T follicular helper cell (primary cell): ENCODE results near the gene ACR.
A peak's percentile ranks its signal among the peaks of the same experiment; 100 is the strongest.

Experiments
- DNase-seq: peaks from one replicate; pipeline ENCODE4 v3.0.0-alpha.2; 2020; ENCODE audit warnings: low read depth
- total RNA-seq, 2 experiments: gene quantifications; one replicate each; lab custom pipeline; 2026; lab: John Stamatoyannopoulos, UW

The ACR gene
- total RNA-seq: 0 reads per million in 2 experiments

DNA sequence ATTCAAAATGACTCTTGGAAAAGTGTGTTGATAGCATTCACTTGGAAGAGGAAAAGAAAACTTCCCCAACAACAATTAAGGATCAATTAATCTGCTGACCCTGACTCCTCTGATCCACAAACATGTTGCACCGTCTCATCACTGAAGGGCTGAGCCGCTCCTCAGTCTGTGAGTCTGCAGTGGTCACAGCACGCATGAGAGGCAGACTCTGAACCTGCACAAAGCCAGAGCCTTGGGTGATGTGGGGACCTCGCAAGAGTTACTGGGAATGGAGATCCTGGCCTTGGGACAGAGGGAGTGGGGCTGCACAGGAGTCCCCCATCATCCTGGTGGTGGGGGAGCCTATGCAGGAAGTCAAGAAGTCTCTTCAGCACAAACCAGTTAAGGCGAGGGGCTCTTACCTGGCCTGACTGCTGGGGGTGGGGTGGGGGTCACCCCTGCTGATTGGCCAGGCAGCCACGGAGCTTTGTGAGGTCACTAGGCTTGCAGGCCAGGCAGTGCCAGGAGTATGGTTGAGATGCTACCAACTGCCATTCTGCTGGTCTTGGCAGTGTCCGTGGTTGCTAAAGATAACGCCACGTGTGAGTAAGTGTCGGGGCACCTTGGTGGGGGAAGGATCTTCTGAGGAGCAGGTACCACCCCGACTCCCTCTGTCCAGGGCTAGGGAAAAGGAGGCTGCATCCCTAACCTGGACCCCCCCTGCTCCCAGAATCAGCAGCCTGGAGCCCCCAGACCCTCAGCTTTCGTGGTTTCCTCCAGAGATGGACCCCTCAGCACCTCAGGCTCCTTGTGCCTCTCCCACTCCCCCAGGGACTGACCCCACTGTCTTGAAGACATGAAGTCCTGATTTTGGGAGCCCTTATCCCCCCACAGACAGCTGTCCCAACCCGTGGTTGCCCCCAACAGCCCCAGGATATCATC, at the start of gene ACR:
Gene ACR (plus strand): TSS at position 477 of the 921 bp plus-strand sequence. CDS start 32 bp downstream, at position 509.
- no peak for DNase-seq

DNA sequence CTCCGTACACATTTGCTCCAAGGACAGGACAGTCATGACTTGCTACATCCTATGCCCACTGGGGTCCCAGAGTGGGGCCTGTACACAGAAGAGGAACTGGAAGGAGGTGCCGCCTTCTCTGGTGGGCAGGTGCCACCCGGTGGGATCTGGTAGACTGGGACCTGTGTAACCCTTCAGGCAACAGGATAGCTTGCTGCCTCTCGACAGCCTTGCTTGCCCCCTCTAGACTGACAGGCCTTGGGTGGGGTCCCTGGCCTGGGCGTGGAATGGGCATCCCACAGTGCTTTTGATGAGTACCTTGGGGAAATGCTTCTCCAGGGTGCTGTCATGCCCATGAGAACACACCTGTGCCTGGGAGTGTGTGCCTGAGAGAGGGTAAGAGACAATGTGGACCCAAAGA, 49.6 kb upstream of the ACR start:
- DNase-seq: no peak

- DNase-seq: peak; percentile 19
Measured at GRCh38 chr22:50691521-50691920, 46.5 kb upstream of the ACR start.

DNA sequence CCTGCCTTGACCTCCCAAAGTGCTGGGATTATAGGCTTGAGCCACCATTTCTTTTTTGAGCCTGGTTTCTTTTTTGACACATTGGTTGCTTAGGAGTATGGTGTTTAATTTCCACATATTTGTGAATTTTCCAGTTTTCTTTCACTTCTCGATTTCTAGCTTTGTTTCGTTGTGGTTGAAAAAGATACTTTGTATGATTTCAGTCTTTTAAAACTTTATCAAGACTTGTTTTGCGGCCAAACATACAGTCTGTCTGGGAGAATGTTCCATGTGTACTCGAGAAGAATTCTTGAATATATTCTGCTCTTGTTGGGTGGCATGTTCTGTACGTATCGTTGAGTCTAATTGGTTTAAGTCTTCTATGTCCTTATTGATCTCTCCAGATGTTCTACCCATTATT, 44.5 kb upstream of the ACR start:
- DNase-seq: no peak

- DNase-seq: no peak
Measured at GRCh38 chr22:50694099-50694605, 43.9 kb upstream of the ACR start.

DNA sequence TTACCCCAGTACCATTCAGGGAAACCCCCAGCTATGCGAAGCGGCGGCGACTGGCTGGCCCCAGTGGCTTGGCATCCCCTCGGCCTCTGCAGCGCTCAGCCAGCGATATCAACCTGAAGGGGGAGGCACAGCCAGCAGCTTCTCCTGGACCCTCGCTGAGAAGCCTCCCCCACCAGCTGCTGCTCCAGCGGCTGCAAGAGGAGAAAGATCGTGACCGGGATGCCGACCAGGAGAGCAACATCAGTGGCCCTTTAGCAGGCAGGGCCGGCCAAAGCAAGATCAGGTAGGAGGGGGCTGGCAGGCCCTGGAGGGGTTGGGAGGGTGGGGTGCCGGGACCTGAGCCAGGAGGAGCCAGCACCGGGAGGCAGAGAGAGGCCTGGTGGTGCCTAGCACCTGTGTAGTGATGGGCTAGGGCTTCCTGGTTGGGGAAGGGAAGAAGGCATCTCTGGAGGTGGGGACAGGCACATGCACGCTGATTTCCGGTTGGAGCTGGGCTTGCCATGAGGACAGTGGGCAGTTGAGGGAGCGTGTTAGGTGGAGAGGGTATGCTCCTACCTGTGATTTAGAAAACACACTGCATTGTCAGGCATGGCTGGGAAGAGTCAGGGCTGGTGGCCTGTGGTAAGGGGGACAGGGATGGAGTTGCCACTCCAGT, 43.1 kb upstream of the ACR start:
- DNase-seq: no peak

- DNase-seq: no peak
Measured at GRCh38 chr22:50695421-50696250, 42.4 kb upstream of the ACR start.

- DNase-seq: no peak
Measured at GRCh38 chr22:50696251-50696798, 41.7 kb upstream of the ACR start.

DNA sequence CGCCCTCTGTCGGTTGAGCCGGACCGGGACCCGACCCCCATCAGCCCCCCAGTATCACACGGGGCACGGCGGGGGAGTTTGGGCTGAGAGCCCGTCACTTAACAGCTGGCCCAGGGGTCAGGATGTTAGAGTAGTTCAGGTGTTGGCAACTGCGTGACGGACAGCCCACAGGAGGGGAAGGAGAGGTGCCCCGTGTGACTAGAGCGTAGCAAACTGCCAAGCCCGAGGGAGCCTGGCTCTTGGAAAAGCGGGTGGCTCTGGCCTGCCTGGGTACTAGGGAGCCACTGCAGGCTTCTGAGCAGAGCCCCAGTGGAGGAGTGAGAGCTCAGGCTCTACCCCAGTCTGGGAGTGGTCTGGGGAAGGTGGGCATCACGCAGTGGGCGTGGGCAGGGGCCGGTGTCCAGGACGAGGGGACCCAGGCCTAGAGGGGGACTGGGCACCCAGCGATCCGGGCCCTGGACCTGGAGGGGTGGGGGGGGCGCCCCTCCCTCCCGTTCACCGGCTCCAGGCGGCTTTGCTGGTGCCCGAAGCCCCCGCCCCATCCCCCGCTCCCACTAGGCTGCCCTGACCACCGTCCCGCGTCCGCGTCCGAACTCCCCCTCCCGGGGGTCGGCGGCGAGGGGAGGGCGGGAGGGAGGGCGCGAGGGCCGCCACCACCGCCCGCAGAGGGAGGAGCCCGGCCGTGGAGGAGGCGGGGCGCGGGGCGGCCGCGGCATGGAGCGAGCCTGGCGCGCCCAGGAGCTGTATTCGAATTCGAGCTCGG, 41.0 kb upstream of the ACR start:
- no peak for DNase-seq

- no peak for DNase-seq
Measured at GRCh38 chr22:50697667-50698506, 40.1 kb upstream of the ACR start.

DNA sequence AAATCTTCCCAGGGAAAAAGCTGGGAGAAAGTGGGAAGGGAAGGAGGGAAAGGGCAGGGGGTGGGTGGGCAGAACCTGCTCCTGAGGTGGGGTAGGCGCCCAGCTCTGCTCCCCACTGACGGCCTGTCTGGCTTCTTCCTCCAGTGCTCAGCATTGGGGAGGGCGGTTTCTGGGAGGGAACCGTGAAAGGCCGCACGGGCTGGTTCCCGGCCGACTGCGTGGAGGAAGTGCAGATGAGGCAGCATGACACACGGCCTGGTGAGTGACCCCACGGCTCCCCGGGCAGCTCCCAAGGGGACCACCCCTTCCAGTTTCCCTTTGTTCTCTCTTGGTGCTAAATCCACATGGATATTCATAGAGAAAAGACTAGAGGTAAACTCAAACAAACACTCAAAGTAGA, 39.5 kb upstream of the ACR start:
- DNase-seq: no peak

GRCh38 chr22:50699001-50699755, 38.8 kb upstream of the ACR start:
- no peak for DNase-seq

DNA sequence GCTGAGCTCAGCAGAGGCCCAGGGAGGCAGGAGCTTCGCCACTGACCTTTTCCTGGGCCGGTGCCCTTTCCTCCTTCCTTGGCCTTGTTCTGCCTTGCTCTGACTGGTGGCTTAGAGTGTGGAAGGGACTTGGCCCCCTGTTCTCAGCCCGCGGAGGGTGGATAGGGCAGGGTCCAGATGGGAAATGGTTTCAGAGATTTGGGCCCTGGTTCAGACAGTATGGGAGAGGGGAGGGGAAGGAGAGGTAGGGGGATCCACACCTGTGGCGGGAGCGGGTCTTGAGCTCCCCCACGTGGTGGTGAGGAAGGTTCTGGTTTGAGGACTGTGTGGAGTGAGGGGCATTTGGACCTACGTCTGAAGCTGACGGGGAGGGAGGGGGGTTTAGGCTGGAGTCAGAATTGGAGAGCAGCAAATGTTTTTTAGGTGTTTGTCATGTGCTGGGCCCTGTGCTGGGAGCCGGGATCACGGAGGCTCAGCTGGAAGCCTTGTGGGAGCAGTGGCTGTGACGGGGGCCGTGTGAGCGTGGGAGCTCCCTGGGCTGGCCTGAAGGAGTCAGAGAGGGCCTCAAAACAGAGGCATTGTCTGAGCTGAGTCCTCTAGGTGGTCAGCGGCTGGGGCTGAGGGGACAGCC, 38.1 kb upstream of the ACR start:
- DNase-seq: no peak

DNA sequence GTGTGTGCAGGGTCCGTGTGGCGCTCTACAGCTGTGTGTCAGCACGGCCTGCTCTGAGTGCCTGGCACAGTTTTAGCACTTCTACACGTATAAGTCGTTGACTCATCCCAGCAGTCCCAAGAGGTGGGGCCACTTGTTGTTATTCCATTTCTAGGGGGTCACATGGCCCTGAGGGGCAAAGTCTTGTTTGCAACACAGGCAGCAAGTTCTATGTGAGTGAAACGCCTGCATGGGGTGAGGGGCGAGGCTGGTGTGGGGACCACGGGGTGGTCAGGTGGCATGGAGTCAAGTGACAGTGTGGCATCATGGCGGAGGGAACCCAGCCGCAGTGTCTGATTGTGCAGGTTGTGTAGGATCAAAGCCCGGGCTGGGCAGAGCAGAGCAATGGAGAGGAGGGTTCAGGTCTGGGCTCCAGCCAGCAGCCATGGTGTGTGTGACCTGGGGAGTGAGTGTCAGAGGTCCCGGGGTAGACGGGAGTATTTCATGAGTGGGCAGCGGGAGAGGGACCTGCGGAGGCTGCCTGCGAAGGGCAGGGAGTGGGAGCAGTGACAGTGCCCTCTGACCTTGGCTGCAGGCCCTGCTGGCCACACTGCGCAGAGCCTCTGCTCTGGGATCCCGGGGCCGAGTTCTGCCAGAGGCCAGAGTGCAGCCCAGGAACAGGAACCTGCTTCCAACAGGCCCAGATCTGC, 37.5 kb upstream of the ACR start:
- no peak for DNase-seq

DNA sequence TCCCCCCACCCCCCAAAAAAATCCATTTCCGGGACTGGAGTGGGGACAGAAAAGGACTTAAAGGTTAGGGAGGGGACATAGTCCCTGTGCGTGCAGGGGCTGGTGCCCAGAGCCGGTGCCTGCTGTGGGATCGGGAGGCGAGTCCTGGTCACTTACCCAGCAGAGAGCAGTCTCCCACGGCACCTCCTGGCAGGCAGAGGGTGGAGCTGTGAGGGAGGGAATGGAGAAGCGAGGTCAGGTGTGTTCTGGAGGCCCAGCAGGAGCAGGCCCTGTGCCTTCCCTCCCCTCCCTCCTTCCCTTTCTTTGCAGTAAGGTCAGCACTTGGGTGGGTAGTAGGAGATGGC, 37.0 kb upstream of the ACR start:
- no peak for DNase-seq

DNA sequence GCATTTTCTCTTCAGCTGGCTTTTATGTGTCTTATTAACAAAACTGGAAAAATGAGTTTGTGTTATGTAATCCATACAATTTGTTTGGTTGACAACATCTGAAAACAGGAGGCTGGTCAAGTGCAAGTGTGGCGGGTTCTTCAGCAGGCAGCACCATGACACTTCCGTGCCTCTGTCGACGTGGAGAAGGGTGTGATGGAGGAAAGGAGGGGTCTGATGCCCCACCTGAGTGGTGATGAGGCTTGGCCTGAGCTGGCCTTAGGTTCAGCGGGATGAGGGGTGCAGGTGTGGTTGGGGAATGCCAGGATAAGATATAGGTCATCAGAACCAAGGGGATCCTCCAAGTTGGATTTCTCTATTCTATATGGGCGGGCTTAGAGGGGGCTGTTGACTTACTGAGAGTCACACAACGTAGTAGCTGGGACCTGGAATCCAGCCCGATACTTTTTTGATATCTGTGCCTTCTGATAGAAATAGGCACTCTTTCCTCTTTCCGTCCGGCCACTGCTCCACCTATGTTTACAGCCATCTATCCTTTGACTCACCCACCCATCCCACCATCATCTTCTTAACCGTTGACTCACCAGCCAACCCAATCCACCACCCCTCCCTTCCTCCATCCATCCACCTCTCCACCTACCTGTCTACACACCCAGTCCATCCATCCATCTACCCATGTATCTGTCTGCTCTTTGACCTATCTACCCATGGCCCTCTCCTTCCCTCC, 36.4 kb upstream of the ACR start:
- no peak for DNase-seq

DNA sequence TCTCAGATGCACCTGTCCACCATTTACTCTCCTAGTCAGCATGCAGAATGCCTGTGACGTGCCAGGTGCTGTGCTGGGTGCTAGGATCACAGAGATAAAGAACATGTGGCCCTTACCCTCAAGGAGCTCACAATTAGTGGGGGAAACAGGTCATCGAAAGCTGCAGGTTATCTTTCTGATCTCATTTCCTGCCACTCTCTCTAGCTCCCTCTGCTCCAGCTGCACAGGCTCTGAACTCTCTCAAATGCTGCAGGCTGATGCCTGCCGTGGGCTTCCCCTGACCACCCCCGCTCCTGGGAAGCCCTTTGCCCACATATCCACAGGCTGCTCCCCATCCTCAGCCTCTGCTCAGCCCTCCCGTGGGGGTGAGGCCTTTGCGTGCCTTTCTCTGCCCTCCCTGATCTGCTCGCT, 35.7 kb upstream of the ACR start:
- no peak for DNase-seq
